SK-N-SH treated with all-trans-retinoic acid at 6 μM for 48 hours (cell line): ENCODE data around the gene IVNS1ABP.

ENCODE experiments used
- ATAC-seq: fragments of 200-7000 bp; cut with Tn5 transposase; 3 replicates; pipeline ENCODE4 v1.9.1; 2020; ENCODE audit warnings: mild to moderate bottlenecking, moderate library complexity
- ARNTL ChIP-seq: fragments of 450-650 bp; formaldehyde crosslinking; IDR thresholded peaks from 2 replicates; pipeline ENCODE4 v1.5.0; 2020; ENCODE audit warnings: low read depth, mild to moderate bottlenecking, moderate library complexity, borderline replicate concordance
- BACH2 ChIP-seq: fragments of 250-450 bp; sonication (Bioruptor Pico); IDR thresholded peaks from 2 replicates; pipeline ENCODE4 v1.9.0; 2021; ENCODE audit warnings: mild to moderate bottlenecking, borderline replicate concordance
- CREB5 ChIP-seq: fragments of 250-450 bp; sonication (Bioruptor Pico); IDR thresholded peaks from 2 replicates; pipeline ENCODE4 v1.5.1; 2020; ENCODE audit warnings: low read depth, mild to moderate bottlenecking, moderate library complexity
- CSDC2 ChIP-seq: fragments of 250-450 bp; sonication (Bioruptor Pico); IDR thresholded peaks from 2 replicates; pipeline ENCODE4 v1.5.0; 2020; ENCODE audit warnings: mild to moderate bottlenecking, moderate library complexity
- ESRRG ChIP-seq: fragments of 250-450 bp; sonication (Bioruptor Pico); IDR thresholded peaks from 2 replicates; pipeline ENCODE4 v1.6.1; 2021; ENCODE audit warnings: mild to moderate bottlenecking
- GLIS3 ChIP-seq: fragments of 250-450 bp; sonication (Bioruptor Pico); IDR thresholded peaks from 2 replicates; pipeline ENCODE4 v1.5.0; 2020; ENCODE audit warnings: mild to moderate bottlenecking, moderate library complexity
- ISL1 ChIP-seq: fragments of 250-450 bp; sonication (Bioruptor Pico); IDR thresholded peaks from 2 replicates; pipeline ENCODE4 v2.1.2; 2022; ENCODE audit warnings: mild to moderate bottlenecking, moderate library complexity
- OSR1 ChIP-seq: fragments of 250-450 bp; sonication (Bioruptor Pico); IDR thresholded peaks from 2 replicates; pipeline ENCODE4 v1.8.0; 2022; ENCODE audit warnings: moderate library complexity, mild to moderate bottlenecking, inconsistent platforms
- PPARA ChIP-seq: fragments of 250-450 bp; sonication (Bioruptor Pico); IDR thresholded peaks from 2 replicates; pipeline ENCODE4 v1.5.0; 2020; ENCODE audit warnings: mild to moderate bottlenecking, borderline replicate concordance
- RARB ChIP-seq: fragments of 250-450 bp; sonication (Bioruptor Pico); IDR thresholded peaks from 2 replicates; pipeline ENCODE4 v1.8.0; 2021; ENCODE audit warnings: mild to moderate bottlenecking, moderate library complexity
- SNAI2 ChIP-seq: fragments of 250-450 bp; sonication (Bioruptor Pico); IDR thresholded peaks from 2 replicates; pipeline ENCODE4 v1.5.0; 2020; ENCODE audit warnings: mild to moderate bottlenecking, moderate library complexity
- TCF4 ChIP-seq: fragments of 250-450 bp; sonication (Bioruptor Pico); IDR thresholded peaks from 2 replicates; pipeline ENCODE4 v1.8.0; 2021; ENCODE audit warnings: mild to moderate bottlenecking, moderate library complexity, borderline replicate concordance
- TOX ChIP-seq: fragments of 250-450 bp; sonication (Bioruptor Pico); IDR thresholded peaks from 2 replicates; pipeline ENCODE4 v1.8.0; 2021; ENCODE audit warnings: mild to moderate bottlenecking, moderate library complexity, borderline replicate concordance
- ZC3H10 ChIP-seq: fragments of 250-450 bp; sonication (Bioruptor Pico); IDR thresholded peaks from 2 replicates; pipeline ENCODE4 v1.5.1; 2021; ENCODE audit warnings: mild to moderate bottlenecking, moderate library complexity
- ZNF565 ChIP-seq: fragments of 450-650 bp; formaldehyde crosslinking; conservative IDR thresholded peaks from 2 replicates; pipeline ENCODE4 v1.5.0; 2020; ENCODE audit warnings: low read depth, mild to moderate bottlenecking, moderate library complexity
- ZNF70 ChIP-seq: fragments of 450-650 bp; formaldehyde crosslinking; IDR thresholded peaks from 2 replicates; pipeline ENCODE4 v1.5.0; 2020; ENCODE audit warnings: mild to moderate bottlenecking, moderate library complexity
- ZNF8 ChIP-seq: fragments of 450-650 bp; formaldehyde crosslinking; IDR thresholded peaks from 2 replicates; pipeline ENCODE4 v1.5.0; 2020; ENCODE audit warnings: mild to moderate bottlenecking, moderate library complexity
- TF ChIP-seq, protein P1 (sequence below): fragments of 250-450 bp; sonication (Bioruptor Pico); IDR thresholded peaks from 2 replicates; pipeline ENCODE4 v1.8.0; 2021; ENCODE audit warnings: low read depth, mild to moderate bottlenecking, moderate library complexity, borderline replicate concordance
- TF ChIP-seq, protein P2 (sequence below): fragments of 250-450 bp; sonication (Bioruptor Pico); IDR thresholded peaks from 2 replicates; pipeline ENCODE4 v1.5.0; 2020; ENCODE audit warnings: mild to moderate bottlenecking, moderate library complexity
- TF ChIP-seq, protein P3 (sequence below): fragments of 250-450 bp; sonication (Bioruptor Pico); IDR thresholded peaks from 2 replicates; pipeline ENCODE4 v1.5.1; 2021; ENCODE audit warnings: mild to moderate bottlenecking, moderate library complexity
- TF ChIP-seq, protein P4 (sequence below): fragments of 250-450 bp; sonication (Bioruptor Pico); IDR thresholded peaks from 2 replicates; pipeline ENCODE4 v1.8.0; 2020; ENCODE audit warnings: mild to moderate bottlenecking, moderate library complexity, borderline replicate concordance

Gene IVNS1ABP

GRCh38 chr1:185308126-185308525, 8.9 kb downstream of the IVNS1ABP start:
- TF ChIP-seq ARNTL (CRISPR knock-in tag) (no peak), ESRRG (no peak), TCF4 (CRISPR knock-in tag) (no peak), TOX (no peak), GLIS3 (no peak), RARB (no peak), CSDC2 (no peak), ZNF8 (no peak), ZNF565 (no peak), OSR1 (CRISPR knock-in tag) (no peak), ISL1 (CRISPR knock-in tag) (no peak), BACH2 (no peak), PPARA (CRISPR knock-in tag) (no peak)
- TF ChIP-seq, protein P1, sequence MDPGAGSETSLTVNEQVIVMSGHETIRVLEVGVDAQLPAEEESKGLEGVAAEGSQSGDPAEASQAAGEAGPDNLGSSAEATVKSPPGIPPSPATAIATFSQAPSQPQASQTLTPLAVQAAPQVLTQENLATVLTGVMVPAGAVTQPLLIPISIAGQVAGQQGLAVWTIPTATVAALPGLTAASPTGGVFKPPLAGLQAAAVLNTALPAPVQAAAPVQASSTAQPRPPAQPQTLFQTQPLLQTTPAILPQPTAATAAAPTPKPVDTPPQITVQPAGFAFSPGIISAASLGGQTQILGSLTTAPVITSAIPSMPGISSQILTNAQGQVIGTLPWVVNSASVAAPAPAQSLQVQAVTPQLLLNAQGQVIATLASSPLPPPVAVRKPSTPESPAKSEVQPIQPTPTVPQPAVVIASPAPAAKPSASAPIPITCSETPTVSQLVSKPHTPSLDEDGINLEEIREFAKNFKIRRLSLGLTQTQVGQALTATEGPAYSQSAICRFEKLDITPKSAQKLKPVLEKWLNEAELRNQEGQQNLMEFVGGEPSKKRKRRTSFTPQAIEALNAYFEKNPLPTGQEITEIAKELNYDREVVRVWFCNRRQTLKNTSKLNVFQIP (CRISPR knock-in tag): no peak
- TF ChIP-seq, protein P2, sequence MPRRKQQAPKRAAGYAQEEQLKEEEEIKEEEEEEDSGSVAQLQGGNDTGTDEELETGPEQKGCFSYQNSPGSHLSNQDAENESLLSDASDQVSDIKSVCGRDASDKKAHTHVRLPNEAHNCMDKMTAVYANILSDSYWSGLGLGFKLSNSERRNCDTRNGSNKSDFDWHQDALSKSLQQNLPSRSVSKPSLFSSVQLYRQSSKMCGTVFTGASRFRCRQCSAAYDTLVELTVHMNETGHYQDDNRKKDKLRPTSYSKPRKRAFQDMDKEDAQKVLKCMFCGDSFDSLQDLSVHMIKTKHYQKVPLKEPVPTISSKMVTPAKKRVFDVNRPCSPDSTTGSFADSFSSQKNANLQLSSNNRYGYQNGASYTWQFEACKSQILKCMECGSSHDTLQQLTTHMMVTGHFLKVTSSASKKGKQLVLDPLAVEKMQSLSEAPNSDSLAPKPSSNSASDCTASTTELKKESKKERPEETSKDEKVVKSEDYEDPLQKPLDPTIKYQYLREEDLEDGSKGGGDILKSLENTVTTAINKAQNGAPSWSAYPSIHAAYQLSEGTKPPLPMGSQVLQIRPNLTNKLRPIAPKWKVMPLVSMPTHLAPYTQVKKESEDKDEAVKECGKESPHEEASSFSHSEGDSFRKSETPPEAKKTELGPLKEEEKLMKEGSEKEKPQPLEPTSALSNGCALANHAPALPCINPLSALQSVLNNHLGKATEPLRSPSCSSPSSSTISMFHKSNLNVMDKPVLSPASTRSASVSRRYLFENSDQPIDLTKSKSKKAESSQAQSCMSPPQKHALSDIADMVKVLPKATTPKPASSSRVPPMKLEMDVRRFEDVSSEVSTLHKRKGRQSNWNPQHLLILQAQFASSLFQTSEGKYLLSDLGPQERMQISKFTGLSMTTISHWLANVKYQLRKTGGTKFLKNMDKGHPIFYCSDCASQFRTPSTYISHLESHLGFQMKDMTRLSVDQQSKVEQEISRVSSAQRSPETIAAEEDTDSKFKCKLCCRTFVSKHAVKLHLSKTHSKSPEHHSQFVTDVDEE (CRISPR knock-in tag): no peak
- TF ChIP-seq, protein P3, sequence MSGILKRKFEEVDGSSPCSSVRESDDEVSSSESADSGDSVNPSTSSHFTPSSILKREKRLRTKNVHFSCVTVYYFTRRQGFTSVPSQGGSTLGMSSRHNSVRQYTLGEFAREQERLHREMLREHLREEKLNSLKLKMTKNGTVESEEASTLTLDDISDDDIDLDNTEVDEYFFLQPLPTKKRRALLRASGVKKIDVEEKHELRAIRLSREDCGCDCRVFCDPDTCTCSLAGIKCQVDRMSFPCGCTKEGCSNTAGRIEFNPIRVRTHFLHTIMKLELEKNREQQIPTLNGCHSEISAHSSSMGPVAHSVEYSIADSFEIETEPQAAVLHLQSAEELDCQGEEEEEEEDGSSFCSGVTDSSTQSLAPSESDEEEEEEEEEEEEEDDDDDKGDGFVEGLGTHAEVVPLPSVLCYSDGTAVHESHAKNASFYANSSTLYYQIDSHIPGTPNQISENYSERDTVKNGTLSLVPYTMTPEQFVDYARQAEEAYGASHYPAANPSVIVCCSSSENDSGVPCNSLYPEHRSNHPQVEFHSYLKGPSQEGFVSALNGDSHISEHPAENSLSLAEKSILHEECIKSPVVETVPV: no peak
- no peak for ATAC-seq

DNA sequence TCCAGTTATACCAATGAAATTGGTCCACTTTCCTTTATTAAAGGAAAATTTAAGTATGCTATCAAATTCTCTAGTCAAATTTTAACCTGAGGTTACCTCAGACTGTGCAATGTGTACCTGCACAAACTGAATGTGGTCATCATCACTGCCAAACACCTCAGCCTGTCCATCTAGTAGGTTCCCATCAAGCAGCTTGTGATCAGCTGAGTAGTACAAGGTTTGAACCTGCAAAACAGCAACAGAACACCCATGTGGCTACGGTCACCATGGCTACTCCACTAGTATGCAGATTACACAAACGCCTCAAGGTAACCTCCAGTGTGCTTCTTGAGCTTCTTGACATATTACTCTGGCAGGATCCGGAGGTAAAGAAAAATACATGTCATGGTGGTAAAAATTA, 11.6 kb downstream of the IVNS1ABP start:
- TF ChIP-seq, protein P3: no peak
- TF ChIP-seq, protein P1 (CRISPR knock-in tag): no peak
- TF ChIP-seq ZNF70 (CRISPR knock-in tag) (no peak), ARNTL (CRISPR knock-in tag) (no peak), SNAI2 (CRISPR knock-in tag) (no peak), ZC3H10 (CRISPR knock-in tag) (no peak), ESRRG (no peak), ZNF8 (no peak), TOX (no peak), BACH2 (no peak), CSDC2 (no peak), GLIS3 (no peak), CREB5 (CRISPR knock-in tag) (no peak), RARB (no peak)
- TF ChIP-seq, protein P2 (CRISPR knock-in tag): no peak
- TF ChIP-seq, protein P4, sequence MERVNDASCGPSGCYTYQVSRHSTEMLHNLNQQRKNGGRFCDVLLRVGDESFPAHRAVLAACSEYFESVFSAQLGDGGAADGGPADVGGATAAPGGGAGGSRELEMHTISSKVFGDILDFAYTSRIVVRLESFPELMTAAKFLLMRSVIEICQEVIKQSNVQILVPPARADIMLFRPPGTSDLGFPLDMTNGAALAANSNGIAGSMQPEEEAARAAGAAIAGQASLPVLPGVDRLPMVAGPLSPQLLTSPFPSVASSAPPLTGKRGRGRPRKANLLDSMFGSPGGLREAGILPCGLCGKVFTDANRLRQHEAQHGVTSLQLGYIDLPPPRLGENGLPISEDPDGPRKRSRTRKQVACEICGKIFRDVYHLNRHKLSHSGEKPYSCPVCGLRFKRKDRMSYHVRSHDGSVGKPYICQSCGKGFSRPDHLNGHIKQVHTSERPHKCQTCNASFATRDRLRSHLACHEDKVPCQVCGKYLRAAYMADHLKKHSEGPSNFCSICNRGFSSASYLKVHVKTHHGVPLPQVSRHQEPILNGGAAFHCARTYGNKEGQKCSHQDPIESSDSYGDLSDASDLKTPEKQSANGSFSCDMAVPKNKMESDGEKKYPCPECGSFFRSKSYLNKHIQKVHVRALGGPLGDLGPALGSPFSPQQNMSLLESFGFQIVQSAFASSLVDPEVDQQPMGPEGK (CRISPR knock-in tag): no peak
- ATAC-seq: no peak
